Right lobe of liver (tissue), 4 donors: Measurements from ENCODE around the gene MTMR6.

ENCODE experiments used
- CTCF ChIP-seq, 4 donors: fragments of 200-600 bp in 3 of 4; fragments of 450-650 bp in 1 of 4; IDR thresholded peaks; one replicate each; pipeline versions ENCODE4 v1.5.1 to v1.8.0; 2016 to 2022; ENCODE audit warnings: antibody characterized with exemption in 4 of 4, mild to moderate bottlenecking in 2 of 4
- POLR2A ChIP-seq: fragments of 450-650 bp; IDR thresholded peaks from one replicate; pipeline ENCODE4 v1.6.1; 2017; ENCODE audit warnings: antibody characterized with exemption, mild to moderate bottlenecking
- donor health status: DM: no; HTN: no; CAD: no.
- donor health status: DM: no; HTN: no; CAD: no.
- donor health status: DM: no; HTN: yes; CAD: no.

- TF ChIP-seq POLR2A = no peak
- TF ChIP-seq CTCF (IDR thresholded peaks at IDR 0.05) = no peak
Measured at GRCh38 chr13:25288966-25289365, 1.7 kb upstream of the MTMR6 start.
